HFFc6 (cell line): Measurements from ENCODE around the gene ICAM2. TPM values are rescaled to one million over a fixed set of nuclear protein-coding genes. Genes with fewer than 3 reads are reported as not detected.

Experiments used
- DNase-seq: peaks from one replicate; pipeline ENCODE4 v3.0.0-alpha.2; 2018
- H3K27ac Mint-ChIP-seq: 2 replicates; pipeline ENCODE4 v1.8.0; 2020; ENCODE audit warnings: mild to moderate bottlenecking, mixed read lengths
- H3K27me3 Mint-ChIP-seq: 2 replicates; pipeline ENCODE4 v1.8.0; 2021; ENCODE audit warnings: mild to moderate bottlenecking, moderate library complexity, mixed read lengths; ENCODE audit not compliant: insufficient read depth
- H3K36me3 Mint-ChIP-seq: 2 replicates; pipeline ENCODE4 v1.8.0; 2021; ENCODE audit warnings: low read depth, mixed read lengths
- H3K4me1 Mint-ChIP-seq: 2 replicates; pipeline ENCODE4 v1.8.0; 2020; ENCODE audit warnings: low read depth, mixed read lengths
- H3K4me3 Mint-ChIP-seq: 2 replicates; pipeline ENCODE4 v1.8.0; 2020; ENCODE audit warnings: mild to moderate bottlenecking, moderate library complexity, mixed read lengths
- H3K9me3 Mint-ChIP-seq: 2 replicates; pipeline ENCODE4 v1.8.0; 2020; ENCODE audit warnings: mild to moderate bottlenecking, mixed read lengths
- CTCF ChIP-seq: fragments of 200-600 bp; sonication (generic); IDR thresholded peaks from 2 replicates; pipeline ENCODE4 v1.5.0; 2021; ENCODE audit warnings: antibody characterized with exemption, mild to moderate bottlenecking
- total RNA-seq, 6 experiments: library from RNA; stranded (reverse); fragmentation: NEBNext Ultra II Directional; extraction: Animal tissue kit (Norgen Biotek cat#: 25700); gene quantifications; 2 replicates in 1 of 6; 3 replicates in 5 of 6; pipeline ENCODE4 v1.2.3, GENCODE V29; 2021

Gene ICAM2
- total RNA-seq, 6 experiments from 2014 or later, result 0.91 to 2.5 (median 1.3) TPM

- Mint-ChIP-seq H3K4me3 (no peak overlapping the region), H3K27ac (no peak overlapping the region), H3K4me1 (peaks cover 21% of the 10 kb centered on the region), H3K36me3 (peaks cover 21% of the 10 kb centered on the region), H3K27me3 (peaks cover 1% of the 10 kb centered on the region; the same call in 1 of the 2 replicates), H3K9me3 (no peaks in the 10 kb centered on the region)
- TF ChIP-seq CTCF, result no peak
- no peak for DNase-seq
Measured at GRCh38 chr17:64060331-64060730, 39.9 kb upstream of the ICAM2 start.

- no peaks in the 10 kb centered on the region for H3K9me3 Mint-ChIP-seq
- H3K36me3 Mint-ChIP-seq, result peaks cover 24% of the 10 kb centered on the region
- H3K4me1 Mint-ChIP-seq, result peaks cover 21% of the 10 kb centered on the region
- peaks cover 1% of the 10 kb centered on the region; the same call in 1 of the 2 replicates for H3K27me3 Mint-ChIP-seq
- H3K4me3 Mint-ChIP-seq, result no peak overlapping the region
- no peak for DNase-seq
- TF ChIP-seq CTCF, result no peak
- no peak overlapping the region for H3K27ac Mint-ChIP-seq
Measured at GRCh38 chr17:64059756-64060155, 39.3 kb upstream of the ICAM2 start.

- H3K27me3 Mint-ChIP-seq, result peaks cover 1% of the 10 kb centered on the region; the same call in 1 of the 2 replicates
- H3K9me3 Mint-ChIP-seq, result no peaks in the 10 kb centered on the region
- no peak overlapping the region for H3K4me3 Mint-ChIP-seq
- TF ChIP-seq CTCF, result no peak
- peaks cover 21% of the 10 kb centered on the region for H3K4me1 Mint-ChIP-seq
- no peak overlapping the region for H3K27ac Mint-ChIP-seq
- peaks cover 21% of the 10 kb centered on the region for H3K36me3 Mint-ChIP-seq
- no peak for DNase-seq
Measured at GRCh38 chr17:64058621-64059020, 38.2 kb upstream of the ICAM2 start.

GRCh38 chr17:64057701-64058263, 37.3 kb upstream of the ICAM2 start:
- TF ChIP-seq CTCF, result no peak
- Mint-ChIP-seq H3K36me3 (peaks cover 26% of the 10 kb centered on the region), H3K27me3 (peaks cover 1% of the 10 kb centered on the region; the same call in 1 of the 2 replicates), H3K4me3 (no peak overlapping the region), H3K9me3 (no peaks in the 10 kb centered on the region), H3K27ac (no peak overlapping the region), H3K4me1 (peaks cover 21% of the 10 kb centered on the region)
- peak; percentile 5 for DNase-seq

GRCh38 chr17:64056269-64057005, 36.0 kb upstream of the ICAM2 start:
- Mint-ChIP-seq H3K9me3 (no peaks in the 10 kb centered on the region), H3K27me3 (peaks cover 1% of the 10 kb centered on the region; the same call in 1 of the 2 replicates), H3K4me3 (no peak overlapping the region), H3K27ac (no peak overlapping the region), H3K36me3 (peaks cover 30% of the 10 kb centered on the region), H3K4me1 (peaks cover 20% of the 10 kb centered on the region)
- no peak for DNase-seq
- TF ChIP-seq CTCF, result no peak
